HG03469 (cell line): ENCODE results near the gene CSN2.

ENCODE experiments used
- ATAC-seq: cut with Tn5 transposase; IDR thresholded peaks from one replicate; pipeline ENCODE4 v1.9.1; 2021; ENCODE audit warnings: mild to moderate bottlenecking, moderate library complexity, moderate number of reproducible peaks; ENCODE audit not compliant: unreplicated experiment

CSN2 gene

GRCh38 chr4:69907151-69907550, 58.4 kb downstream of the CSN2 start:
- ATAC-seq: no peak
